HepG2 (cell line): ENCODE measurements around the gene CHCHD6. TPM values are rescaled to one million over a fixed set of nuclear protein-coding genes. Genes with fewer than 3 reads are reported as not detected.

ENCODE experiments used
- ATAC-seq: fragments of 200-7000 bp; cut with Tn5 transposase; 3 replicates; pipeline ENCODE4 v1.9.1; 2020; ENCODE audit warnings: mild to moderate bottlenecking, moderate library complexity
- BruUV-seq: library from RNA; stranded (reverse); fragments of 400-500 nt; replicated peaks from 2 replicates; lab custom pipeline; 2021; lab: Mats Ljungman, UMichigan
- CTCF ChIA-PET: fragments of 300-600 bp; formaldehyde crosslinking; extraction: SDS; loops from one replicate; lab custom pipeline; 2021; ENCODE audit warnings: low total read pairs, inconsistent platforms, low intra/inter-chr PET ratio; lab: Yijun Ruan, JAX
- POLR2A ChIA-PET: fragments of 350-600 bp; sonication (Branson Sonifier 250); formaldehyde crosslinking; loops from one replicate; lab custom pipeline; 2020; ENCODE audit warnings: antibody characterized with exemption, inconsistent platforms; lab: Yijun Ruan, JAX
- DNase-seq: peaks from one replicate; pipeline ENCODE4 v3.0.0-alpha.2; 2015; ENCODE audit warnings: low spot score
- FAIRE-seq: peaks from 3 replicates; lab custom pipeline; 2011; peaks lifted over from hg19 to GRCh38; lab: Jason Lieb, UNC
- H2AFZ ChIP-seq: one replicate; pipeline ENCODE4 v1.6.1; 2011; ENCODE audit warnings: low read length, inconsistent platforms
- H3K27ac ChIP-seq: fragments of 300-600 bp; 3 replicates; pipeline ENCODE4 v1.8.0; 2011; ENCODE audit warnings: mixed run types, mild to moderate bottlenecking, mixed read lengths, low read length, inconsistent platforms; ENCODE audit not compliant: insufficient read depth; ENCODE audit errors: extremely low read length
- H3K27me3 ChIP-seq, 2 experiments: fragments of 200-600 bp in 1 of 2; 2 replicates in 1 of 2; 3 replicates in 1 of 2; pipeline versions ENCODE4 v1.6.0 to v1.8.0; 2011; ENCODE audit warnings: low read length in 2 of 2, mild to moderate bottlenecking in 2 of 2, moderate library complexity in 2 of 2, inconsistent platforms in 1 of 2; ENCODE audit not compliant: insufficient read depth in 2 of 2, control insufficient read depth in 1 of 2
- H3K36me3 ChIP-seq, 2 experiments: fragments of 200-600 bp in 1 of 2; replicated peaks in 1 of 2; 2 replicates in 1 of 2; 3 replicates in 1 of 2; pipeline versions ENCODE4 v1.5.1 to v1.8.0; 2011; ENCODE audit warnings: low read length in 2 of 2, inconsistent platforms in 1 of 2; ENCODE audit not compliant: insufficient read depth in 2 of 2, control insufficient read depth in 1 of 2
- H3K4me1 ChIP-seq: 2 replicates; pipeline ENCODE4 v1.5.1; 2012; ENCODE audit warnings: low read length, inconsistent platforms; ENCODE audit not compliant: insufficient read depth
- H3K4me2 ChIP-seq: 2 replicates; pipeline ENCODE4 v1.6.0; 2011; ENCODE audit warnings: low read depth, low read length, inconsistent platforms
- H3K4me3 ChIP-seq, 3 experiments: fragments of 200-600 bp in 1 of 3; sonication (generic), shearing (Covaris generic) in 1 of 3; replicated peaks in 1 of 3; 2 replicates each; pipeline ENCODE4 v1.5.1; 2011 to 2016; ENCODE audit warnings: low read length in 3 of 3, inconsistent platforms in 2 of 3, low read depth in 2 of 3, mild to moderate bottlenecking in 2 of 3, control low read depth in 1 of 3, mixed read lengths in 1 of 3; ENCODE audit not compliant: insufficient read depth in 1 of 3
- H3K79me2 ChIP-seq: one replicate; pipeline ENCODE4 v1.6.1; 2011; ENCODE audit warnings: low read length, inconsistent platforms; ENCODE audit not compliant: insufficient read depth
- H3K9ac ChIP-seq: 2 replicates; pipeline ENCODE4 v1.6.0; 2011; ENCODE audit warnings: mild to moderate bottlenecking, low read depth, low read length, inconsistent platforms; ENCODE audit not compliant: insufficient read depth
- H3K9me3 ChIP-seq: 2 replicates; pipeline ENCODE4 v1.5.1; 2012; ENCODE audit warnings: mild to moderate bottlenecking, low read length
- H4K20me1 ChIP-seq: 2 replicates; pipeline ENCODE4 v1.6.0; 2011; ENCODE audit warnings: inconsistent platforms, mild to moderate bottlenecking, low read length, moderate library complexity; ENCODE audit not compliant: insufficient read depth
- EHMT2 ChIP-seq: fragments of 200-600 bp; sonication (generic); IDR thresholded peaks from 2 replicates; pipeline ENCODE4 v1.7.0; 2017; ENCODE audit warnings: antibody characterized with exemption, low read depth, low read length, borderline replicate concordance
- ZNF333 ChIP-seq: sonication (generic); formaldehyde crosslinking; IDR thresholded peaks from 2 replicates; pipeline ENCODE4 v1.4.0; 2020; ENCODE audit warnings: mild to moderate bottlenecking, missing genetic modification reagents, borderline replicate concordance
- ZNF33A ChIP-seq: sonication (generic); formaldehyde crosslinking; IDR thresholded peaks from 2 replicates; pipeline ENCODE4 v1.5.1; 2020; ENCODE audit warnings: missing genetic modification reagents, mild to moderate bottlenecking, moderate library complexity, borderline replicate concordance
- ZNF646 ChIP-seq: sonication (generic); formaldehyde crosslinking; IDR thresholded peaks from 2 replicates; pipeline ENCODE4 v1.9.0; 2021; ENCODE audit warnings: mild to moderate bottlenecking, missing genetic modification reagents
- WGBS: methylation state at CpG from one replicate; pipeline ENCODE4 v1.1.6; 2017; ENCODE audit warnings: low lambda C conversion rate; 5-methylcytosine and 5-hydroxymethylcytosine counted together
- in situ Hi-C: cut with HindIII; loops from 2 replicates; pipeline ENCODE4 v1.10.0; 2017; ENCODE audit warnings: low pct_unique_long_range_greater_than_20kb; ENCODE audit not compliant: extremely low pct_ligation_motif_present
- intact Hi-C: fragments of 100-400 bp; cut with micrococcal nuclease; formaldehyde crosslinking; loops from one replicate; pipeline ENCODE4 v1.10.0; 2022; ENCODE audit not compliant: unreplicated experiment
- polyA plus RNA-seq, 8 experiments: library from polyadenylated mRNA; depleted of rRNA in 3 of 8; stranded (reverse) in 7 of 8; unstranded in 1 of 8; fragments of >200 nt; fragmentation: Illumina TruSeq in 4 of 8; extraction: Trizol in 4 of 8; gene quantifications; 2 replicates each; pipeline versions ENCODE4 v1.2.1 to v1.2.3, GENCODE V29; 2011 to 2016; ENCODE audit warnings: low read depth in 4 of 8, missing spikeins in 1 of 8, mixed read lengths in 1 of 8; ENCODE audit not compliant: insufficient read depth in 1 of 8
- total RNA-seq, 5 experiments: library from RNA; depleted of rRNA; stranded (reverse); fragments of >200 nt; fragmentation: Illumina TruSeq; extraction: Trizol; gene quantifications; 2 replicates each; pipeline ENCODE4 v1.2.3, GENCODE V29; 2016; ENCODE audit warnings: low read depth in 1 of 5
- TF ChIP-seq, protein P1 (sequence below), 2 experiments: sonication (generic) in 1 of 2; formaldehyde crosslinking in 1 of 2; IDR thresholded peaks; 2 replicates each; pipeline versions ENCODE4 v1.4.0 to v1.6.1; 2016 to 2020; ENCODE audit warnings: borderline replicate concordance in 1 of 2, low read depth in 1 of 2, mild to moderate bottlenecking in 1 of 2, missing genetic modification reagents in 1 of 2

Gene CHCHD6
- total and polyA plus RNA-seq, 2 of the 13 experiments (the other 11 are each of a cell fraction or from before 2014, with no cell fraction given) = 20.3 to 20.8 TPM

DNA sequence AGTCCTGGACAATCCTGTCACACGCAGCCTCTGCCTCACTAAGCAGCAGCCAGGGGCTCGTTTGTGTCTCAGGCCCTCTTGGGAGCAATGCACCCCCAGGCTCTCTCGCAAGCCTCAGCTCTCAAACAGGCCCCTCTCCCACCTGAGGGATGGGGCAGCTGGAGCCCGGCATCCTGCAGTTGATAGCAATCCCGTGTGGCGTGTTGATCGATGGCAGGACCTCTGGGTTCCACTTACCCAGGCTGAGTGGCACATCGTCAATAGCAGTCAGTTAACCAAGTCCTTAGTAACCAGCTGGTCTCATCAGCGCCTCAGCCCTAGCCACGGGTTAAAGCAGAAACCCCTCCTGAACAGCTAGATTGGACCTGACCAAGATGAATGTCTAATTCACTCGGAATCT lies 242.4 kb downstream of the CHCHD6 start:
- intact Hi-C loops = no loop called here
- Histone ChIP-seq H2AFZ (no peak overlapping the region), H3K27me3 (no peaks in the 10 kb centered on the region), H3K4me3 (no peak overlapping the region), H3K79me2 (no peaks in the 10 kb centered on the region), H3K4me1 (no peaks in the 10 kb centered on the region), H3K9ac (no peak overlapping the region), H3K4me2 (no peak overlapping the region), H4K20me1 (no peaks in the 10 kb centered on the region), H3K36me3 (peaks cover 2 to 7% of the 10 kb centered on the region in 2 experiments; a peak in 3 of 5 replicates), H3K27ac (no peak overlapping the region), H3K9me3 (no peaks in the 10 kb centered on the region)
- DNase-seq (no peak), ATAC-seq (no peak), FAIRE-seq (no peak)
- CTCF ChIA-PET = no interaction called here
- no peak for TF ChIP-seq ZNF33A (CRISPR knock-in tag)
- TF ChIP-seq ZNF646 (CRISPR knock-in tag) = no peak
- TF ChIP-seq EHMT2 = no peak
- no peak for TF ChIP-seq ZNF333 (CRISPR knock-in tag)
- TF ChIP-seq, protein P1, sequence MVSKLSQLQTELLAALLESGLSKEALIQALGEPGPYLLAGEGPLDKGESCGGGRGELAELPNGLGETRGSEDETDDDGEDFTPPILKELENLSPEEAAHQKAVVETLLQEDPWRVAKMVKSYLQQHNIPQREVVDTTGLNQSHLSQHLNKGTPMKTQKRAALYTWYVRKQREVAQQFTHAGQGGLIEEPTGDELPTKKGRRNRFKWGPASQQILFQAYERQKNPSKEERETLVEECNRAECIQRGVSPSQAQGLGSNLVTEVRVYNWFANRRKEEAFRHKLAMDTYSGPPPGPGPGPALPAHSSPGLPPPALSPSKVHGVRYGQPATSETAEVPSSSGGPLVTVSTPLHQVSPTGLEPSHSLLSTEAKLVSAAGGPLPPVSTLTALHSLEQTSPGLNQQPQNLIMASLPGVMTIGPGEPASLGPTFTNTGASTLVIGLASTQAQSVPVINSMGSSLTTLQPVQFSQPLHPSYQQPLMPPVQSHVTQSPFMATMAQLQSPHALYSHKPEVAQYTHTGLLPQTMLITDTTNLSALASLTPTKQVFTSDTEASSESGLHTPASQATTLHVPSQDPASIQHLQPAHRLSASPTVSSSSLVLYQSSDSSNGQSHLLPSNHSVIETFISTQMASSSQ (IDR thresholded peaks at IDR 0.05; ENCODE audit: low read depth) = no peak
- TF ChIP-seq, protein P1 (CRISPR knock-in tag; IDR thresholded peaks at IDR 0.05; ENCODE audit: borderline replicate concordance) = no peak
- no TSS peak for BruUV-seq
- POLR2A ChIA-PET = no interaction called here
- in situ Hi-C loops = no loop called here
- WGBS = 94% methylated on average over 5 of the region's 11 CpGs
